ENCODE data around the gene NTM.

DNA sequence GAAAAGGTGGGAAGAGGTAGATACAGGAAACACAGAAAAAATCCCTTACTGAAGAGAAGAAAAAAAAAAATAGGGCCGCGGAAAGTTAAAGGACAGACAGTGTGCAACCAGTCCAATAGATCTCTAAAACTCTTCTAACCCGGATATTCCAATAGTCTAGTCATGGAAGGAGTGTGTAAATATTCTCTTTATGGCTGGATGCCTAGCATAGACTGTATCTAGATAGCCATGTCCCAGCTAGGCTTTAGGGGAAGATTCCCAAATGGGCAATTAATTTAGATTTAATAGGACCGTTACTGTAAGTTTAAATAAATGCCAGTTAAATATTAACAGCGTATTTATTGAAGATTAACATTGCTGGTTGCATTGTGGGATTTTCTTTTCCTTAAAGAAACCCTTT lies 532.7 kb downstream of the NTM start:
- TF ChIP-seq, protein P1, sequence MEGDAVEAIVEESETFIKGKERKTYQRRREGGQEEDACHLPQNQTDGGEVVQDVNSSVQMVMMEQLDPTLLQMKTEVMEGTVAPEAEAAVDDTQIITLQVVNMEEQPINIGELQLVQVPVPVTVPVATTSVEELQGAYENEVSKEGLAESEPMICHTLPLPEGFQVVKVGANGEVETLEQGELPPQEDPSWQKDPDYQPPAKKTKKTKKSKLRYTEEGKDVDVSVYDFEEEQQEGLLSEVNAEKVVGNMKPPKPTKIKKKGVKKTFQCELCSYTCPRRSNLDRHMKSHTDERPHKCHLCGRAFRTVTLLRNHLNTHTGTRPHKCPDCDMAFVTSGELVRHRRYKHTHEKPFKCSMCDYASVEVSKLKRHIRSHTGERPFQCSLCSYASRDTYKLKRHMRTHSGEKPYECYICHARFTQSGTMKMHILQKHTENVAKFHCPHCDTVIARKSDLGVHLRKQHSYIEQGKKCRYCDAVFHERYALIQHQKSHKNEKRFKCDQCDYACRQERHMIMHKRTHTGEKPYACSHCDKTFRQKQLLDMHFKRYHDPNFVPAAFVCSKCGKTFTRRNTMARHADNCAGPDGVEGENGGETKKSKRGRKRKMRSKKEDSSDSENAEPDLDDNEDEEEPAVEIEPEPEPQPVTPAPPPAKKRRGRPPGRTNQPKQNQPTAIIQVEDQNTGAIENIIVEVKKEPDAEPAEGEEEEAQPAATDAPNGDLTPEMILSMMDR (IDR thresholded peaks at IDR 0.05), result no peak
- no peak for TF ChIP-seq POLR2A (IDR thresholded peaks at IDR 0.05)

Measured in Peyer's patch (tissue), 4 donors.